ENCODE data around the gene SNX20. TPM values are rescaled to one million over a fixed set of nuclear protein-coding genes. Genes with fewer than 3 reads are reported as not detected.

SNX20 gene
- total RNA-seq, 1 donor from 2014 or later: 2.6 TPM

DNA sequence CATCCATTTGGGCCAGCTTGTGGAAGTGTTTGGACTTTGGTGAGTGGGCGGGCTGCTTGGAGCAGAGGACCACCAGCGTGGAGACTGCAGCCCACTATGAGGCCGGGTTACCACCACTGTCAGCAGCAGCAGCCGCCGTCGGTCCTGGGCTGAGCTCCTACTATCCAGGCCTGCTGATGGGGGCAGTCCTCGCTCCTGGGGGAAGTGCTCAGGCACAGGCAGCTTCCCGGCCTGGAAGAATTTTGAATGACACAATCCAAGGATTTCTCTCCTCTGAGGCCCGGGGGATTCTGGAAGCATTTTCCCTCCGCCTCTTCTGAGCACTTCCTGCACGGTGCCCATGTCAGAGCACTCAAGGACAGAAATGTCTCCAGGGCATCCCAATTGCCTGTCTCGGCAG, 7.0 kb upstream of the SNX20 start:
- intact Hi-C loops (cut with DNase I): loop anchor here (10.0 kb wide), 1 partner anchor 1713 kb away; no protein-coding TSS in a partner anchor
- no peak for ATAC-seq
- DNase-seq (ENCODE audit: low spot score): no peak

DNA sequence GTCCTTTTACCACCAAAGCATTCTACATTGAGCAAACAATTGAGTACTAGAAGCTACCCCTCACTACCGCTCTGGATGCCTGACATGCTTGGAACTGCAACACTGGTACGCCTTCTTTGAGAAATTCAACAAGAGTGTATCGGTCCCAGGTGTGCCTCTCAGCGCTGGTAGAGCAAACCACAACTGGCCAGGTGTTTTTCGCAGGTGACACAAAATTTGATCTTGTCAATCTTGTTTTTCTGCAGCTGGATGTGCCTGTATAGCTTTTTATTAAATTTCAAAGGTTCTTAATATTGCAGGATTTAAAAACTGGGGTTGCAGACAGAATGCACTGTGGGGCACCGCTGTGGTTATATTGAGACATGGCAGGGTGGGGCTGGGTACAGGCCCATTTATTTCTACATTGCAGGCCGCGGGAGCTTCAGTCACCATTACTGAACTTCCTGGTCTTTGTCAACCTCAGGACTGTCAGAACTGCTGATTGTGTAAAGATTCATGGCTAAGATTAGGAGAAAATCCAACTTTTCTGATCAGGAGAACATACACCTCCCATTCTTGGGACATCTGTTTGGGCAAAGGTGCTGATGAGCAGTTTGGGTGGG, 4.5 kb upstream of the SNX20 start:
- intact Hi-C loops (cut with DNase I): loop anchor here (10.0 kb wide), 1 partner anchor 1711 kb away; no protein-coding TSS in a partner anchor
- no peak for ATAC-seq
- no peak for DNase-seq (ENCODE audit: low spot score)

DNA sequence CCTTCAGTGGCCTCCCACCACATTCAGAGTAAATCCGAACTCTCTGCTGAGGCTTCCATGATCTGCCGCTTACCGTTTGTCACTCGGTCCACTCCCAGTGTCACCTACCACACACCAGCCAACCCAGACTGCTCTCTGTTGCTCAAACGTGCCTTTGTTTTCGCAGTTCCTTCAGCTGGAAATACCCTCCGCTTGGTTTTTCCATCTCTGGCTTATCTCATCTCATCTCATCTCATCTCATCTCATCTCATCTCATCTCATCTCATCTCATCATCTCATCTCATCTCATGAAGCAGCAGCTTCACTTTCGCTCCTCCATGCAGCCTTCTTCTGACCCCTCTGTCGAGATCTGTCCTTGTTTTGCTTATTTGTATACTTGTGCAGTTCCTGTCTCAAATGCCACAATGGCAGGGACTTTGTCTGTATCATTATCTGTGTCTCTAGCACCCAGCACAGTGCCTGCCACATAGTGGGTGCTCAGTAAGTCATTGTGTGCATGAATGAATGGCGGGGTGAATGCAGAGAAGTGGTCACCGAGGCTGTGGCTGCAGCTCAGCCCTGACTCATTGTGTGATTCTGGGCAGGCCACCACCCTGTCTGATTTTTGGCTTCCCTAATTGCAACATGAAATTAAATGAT, 3.8 kb upstream of the SNX20 start:
- ATAC-seq: no peak
- DNase-seq (ENCODE audit: low spot score): no peak
- intact Hi-C loops (cut with DNase I): loop anchor here (10.0 kb wide), 1 partner anchor 1710 kb away; no protein-coding TSS in a partner anchor

DNA sequence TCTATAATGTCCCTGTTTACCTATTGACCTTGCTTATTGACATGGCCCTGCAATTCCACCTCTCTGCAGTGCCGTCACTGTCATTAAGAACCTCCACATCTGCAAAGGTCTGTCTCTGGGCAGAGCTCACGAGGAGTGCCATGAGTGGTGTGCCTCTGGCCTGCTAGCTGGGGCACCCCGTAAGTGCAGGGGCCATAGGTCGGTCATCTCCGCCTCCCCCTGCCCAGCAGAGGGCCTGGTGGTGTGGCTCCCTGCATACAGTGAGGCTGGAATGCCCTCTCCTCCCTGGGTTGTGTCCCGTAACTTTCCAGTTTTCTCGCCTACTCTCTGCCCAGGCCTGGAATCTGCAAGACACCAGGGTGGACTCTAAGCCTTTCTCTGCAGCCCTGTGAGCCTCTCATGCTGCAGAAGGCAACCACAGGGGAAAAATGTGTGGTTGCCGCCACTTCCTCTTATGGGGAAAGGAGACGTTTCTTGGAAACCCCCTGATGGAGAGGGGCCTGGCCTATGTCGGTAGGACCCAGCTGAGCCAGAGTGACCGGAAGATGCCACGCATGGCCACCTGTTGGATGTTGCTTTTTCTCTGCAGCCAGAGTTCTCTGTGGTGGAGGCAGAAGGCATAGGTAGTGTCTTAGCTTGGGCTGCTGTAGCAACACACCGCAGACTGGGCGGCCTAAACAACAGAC, 2.7 kb upstream of the SNX20 start:
- no peak for DNase-seq (ENCODE audit: low spot score)
- intact Hi-C loops (cut with DNase I): loop anchor here (10.0 kb wide), 1 partner anchor 1709 kb away; no protein-coding TSS in a partner anchor
- peak; percentile 68 for ATAC-seq

DNA sequence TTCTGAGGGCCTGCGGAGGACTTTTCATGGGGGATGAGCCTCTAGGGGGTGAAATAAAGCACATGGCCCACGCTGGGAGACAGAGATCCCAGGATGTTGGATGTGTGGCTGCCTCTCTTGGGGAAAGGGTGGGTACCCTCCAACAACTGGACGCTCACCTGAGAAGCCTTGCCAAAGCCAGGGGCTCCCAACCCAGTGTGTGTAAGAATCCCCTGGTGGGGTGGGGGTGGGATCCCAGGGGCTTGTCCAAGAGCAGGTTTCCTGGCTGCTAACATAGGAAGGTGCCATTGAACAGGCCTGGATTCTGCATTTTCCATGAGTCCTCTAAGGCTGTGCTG, 587 bp downstream of the SNX20 start:
- DNase-seq (ENCODE audit: low spot score): no peak
- intact Hi-C loops (cut with DNase I): loop anchor here (10.0 kb wide), 1 partner anchor 1706 kb away; no protein-coding TSS in a partner anchor

DNA sequence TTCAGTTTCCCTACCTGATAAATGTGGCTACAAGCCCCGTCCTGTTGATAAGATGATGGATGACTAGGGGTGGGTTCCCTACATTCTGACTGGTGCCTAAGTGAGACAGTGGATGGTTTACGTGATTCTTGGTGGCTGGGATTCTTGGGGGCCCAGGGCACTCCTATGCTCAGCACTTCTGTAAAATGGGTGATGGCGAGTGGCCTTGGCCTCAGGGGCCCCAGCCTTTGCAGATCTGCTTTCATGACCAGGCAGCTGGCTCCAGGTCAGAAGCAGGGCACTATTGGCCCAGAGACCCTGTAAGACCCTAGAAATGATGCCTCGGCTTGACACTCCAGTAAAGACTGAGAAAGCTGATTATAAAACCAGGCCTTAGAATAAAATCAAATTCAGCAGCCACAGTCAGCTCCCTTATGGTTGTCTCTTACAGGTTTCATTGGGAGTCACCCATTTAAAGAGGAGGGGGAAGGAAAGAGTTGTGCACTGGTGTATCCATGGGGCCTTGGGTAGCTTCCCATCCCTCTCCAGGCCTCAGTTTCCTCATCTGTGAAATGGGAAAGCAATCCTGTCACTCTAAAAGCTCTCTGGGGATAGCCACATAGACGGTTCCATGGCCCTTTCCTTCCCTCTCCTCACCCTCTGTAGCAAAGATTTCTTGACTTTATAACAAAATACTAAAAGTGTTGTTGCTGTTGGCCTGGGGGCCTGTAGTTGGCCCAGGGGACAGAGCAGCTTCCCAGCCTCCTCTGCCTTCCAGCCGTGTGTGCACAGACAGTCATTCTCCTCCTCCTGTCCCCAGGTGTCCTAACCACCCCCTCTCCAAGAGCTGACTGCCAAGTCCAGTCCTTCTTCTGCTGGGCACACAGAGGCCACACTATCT, 1.2 kb downstream of the SNX20 start:
- ATAC-seq (no peak), DNase-seq (ENCODE audit: low spot score) (no peak)
- intact Hi-C loops (cut with DNase I): loop anchor here (10.0 kb wide), 1 partner anchor 1705 kb away; no protein-coding TSS in a partner anchor

More for the DNA sequence above, 587 bp downstream of the SNX20 start:
- ATAC-seq: no peak

DNA sequence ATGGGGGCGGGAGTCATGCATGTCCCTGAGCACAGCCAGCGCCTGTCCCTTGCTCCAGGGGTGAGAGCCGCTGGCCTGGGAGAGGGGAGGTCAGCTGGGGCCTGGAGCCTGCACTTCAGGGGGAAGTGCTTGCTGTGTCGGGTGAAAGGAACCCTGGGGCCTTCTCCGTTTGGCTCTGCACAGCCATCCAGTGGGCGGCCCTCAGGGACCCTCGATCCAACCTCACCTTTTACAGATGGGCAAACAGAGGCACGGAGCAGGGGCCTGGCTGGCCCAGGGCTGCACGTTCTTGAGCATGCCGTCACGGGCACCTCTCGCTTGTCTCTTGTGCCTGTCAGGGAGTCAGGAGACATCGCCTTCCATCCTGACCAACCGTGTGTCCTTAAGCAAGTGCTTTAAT, 1.8 kb downstream of the SNX20 start:
- no peak for DNase-seq (ENCODE audit: low spot score)
- intact Hi-C loops (cut with DNase I): no loop called here
- ATAC-seq: no peak

DNA sequence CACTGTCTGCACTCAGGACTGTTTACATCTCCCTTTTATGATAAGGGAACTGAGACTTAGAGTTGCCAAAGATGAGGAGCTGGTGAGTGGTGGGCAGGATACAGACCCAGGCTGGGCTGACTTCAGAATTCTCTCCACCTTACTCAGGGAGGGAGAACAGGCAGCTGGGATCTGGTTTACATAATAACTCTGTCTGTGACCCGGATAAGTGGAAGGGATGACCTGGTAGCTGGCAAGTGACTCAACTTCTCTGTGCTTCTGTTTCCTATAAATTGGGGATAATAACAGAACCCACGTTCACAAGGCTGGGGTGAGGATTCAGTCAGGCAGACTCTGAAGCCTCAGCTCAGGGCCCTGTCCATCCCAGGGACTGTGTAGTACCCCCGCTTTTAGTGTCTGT, 2.6 kb downstream of the SNX20 start:
- intact Hi-C loops (cut with DNase I): no loop called here
- DNase-seq (ENCODE audit: low spot score) (no peak), ATAC-seq (no peak)

DNA sequence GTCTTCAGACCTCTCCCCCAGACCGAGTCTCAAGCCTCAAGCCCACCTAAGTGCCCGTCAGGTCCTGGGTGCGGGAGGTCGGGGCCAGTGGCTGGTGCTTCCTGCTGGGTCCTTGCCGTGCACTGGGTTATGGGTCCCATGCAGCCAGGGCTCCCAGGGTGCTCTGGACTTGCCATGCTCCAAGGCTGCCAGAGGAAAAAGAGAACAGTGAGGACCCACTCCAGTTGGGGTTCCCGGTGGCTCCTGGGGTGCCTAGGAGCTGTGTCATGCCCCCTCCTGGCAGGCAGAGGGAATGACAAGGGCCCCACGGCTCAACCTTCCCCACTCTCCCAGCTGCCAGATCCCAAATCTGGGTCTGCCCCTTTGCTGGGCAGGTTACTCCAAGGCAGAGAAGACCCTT, 3.8 kb downstream of the SNX20 start:
- ATAC-seq (no peak), DNase-seq (ENCODE audit: low spot score) (no peak)
- intact Hi-C loops (cut with DNase I): no loop called here

DNA sequence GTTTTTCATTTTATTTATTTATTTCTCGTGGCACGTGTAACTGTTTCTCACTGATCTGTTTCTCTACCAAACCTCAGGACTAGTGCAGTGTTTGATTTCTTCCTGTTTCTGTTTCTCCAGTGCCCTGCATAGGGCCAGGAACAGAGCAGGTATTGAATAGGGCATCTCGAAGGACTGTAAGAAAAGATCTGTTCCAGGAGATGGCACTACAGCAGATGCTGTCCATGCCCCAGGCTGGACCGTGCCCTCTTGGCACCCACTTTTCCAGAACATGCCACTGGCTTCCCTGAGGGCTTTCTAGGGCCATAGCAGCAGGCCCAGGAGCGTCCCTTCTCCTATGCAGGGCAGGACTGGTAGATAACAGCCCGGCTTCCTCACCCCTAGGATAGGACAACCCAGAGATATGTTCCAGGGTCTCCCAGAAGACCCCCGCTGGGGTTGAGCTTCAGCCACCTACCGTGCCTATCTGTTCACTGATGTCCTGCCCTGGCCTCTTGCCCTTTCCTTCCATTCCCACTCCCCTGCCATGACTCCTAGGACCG, 4.4 kb downstream of the SNX20 start:
- no peak for ATAC-seq
- intact Hi-C loops (cut with DNase I): no loop called here
- no peak for DNase-seq (ENCODE audit: low spot score)

DNA sequence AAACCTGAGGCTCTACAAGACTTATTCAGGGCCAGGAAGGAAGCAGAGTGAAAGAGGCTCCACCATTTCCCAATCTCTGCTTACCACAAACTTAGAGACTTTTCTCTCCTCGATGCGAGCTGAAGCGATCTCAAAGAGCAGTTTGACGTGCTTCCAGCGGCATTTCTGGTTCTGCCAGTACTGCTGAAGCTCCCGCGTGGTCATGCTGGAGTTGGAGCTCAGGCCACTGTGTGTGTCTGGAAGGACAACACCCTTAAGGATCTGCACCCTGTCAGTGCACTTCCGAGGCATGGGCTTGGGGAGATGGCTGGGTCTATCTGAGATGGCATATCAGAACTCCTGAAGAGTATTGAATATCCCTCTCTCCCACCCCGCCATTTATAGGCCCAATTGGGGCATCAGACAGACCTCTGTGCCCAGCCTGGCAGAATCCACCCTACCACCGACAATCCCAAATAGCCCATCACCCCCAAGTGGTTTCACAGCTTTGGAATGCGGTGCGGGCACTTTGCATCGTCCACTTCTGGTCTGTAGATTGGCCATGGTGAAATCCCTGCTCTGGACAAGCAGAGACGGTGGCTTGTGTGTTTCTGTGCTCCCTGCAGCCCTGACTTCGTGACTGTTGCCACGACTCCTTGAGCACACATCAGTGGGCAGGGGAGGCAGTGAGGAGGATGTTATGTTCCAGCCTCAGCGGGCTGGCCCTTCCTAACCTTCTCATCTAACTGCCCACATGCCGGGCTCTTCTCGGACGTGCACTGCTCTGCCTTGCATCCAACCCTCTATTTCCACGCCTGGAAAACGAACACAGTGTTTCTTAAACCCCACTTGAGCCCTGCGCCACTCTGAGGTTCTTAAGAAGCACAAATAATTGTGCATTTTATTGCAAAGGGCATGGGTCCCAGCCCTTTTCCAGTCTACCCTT, 5.2 kb downstream of the SNX20 start:
- no peak for ATAC-seq
- no peak for DNase-seq (ENCODE audit: low spot score)
- intact Hi-C loops (cut with DNase I): no loop called here

DNA sequence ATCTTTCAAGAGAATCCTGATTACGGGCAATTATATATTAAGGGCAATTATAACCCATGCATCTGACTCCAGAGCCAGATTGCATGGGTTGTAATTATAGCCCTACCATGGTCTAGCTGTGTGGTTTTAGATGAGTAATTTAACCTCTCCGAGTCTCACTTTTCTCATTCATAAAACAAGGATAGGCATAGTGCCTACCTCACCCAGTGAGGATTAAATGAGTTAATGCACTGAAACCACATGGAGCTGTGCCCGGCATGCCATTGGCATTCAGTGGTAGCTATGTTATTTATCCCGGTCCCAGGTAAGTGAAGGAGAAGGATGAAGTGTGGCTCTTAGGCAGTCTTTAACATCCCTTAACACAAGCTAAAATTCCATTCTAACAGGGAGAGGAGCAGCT, 6.3 kb downstream of the SNX20 start:
- intact Hi-C loops (cut with DNase I): no loop called here
- ATAC-seq (no peak), DNase-seq (ENCODE audit: low spot score) (no peak)

DNA sequence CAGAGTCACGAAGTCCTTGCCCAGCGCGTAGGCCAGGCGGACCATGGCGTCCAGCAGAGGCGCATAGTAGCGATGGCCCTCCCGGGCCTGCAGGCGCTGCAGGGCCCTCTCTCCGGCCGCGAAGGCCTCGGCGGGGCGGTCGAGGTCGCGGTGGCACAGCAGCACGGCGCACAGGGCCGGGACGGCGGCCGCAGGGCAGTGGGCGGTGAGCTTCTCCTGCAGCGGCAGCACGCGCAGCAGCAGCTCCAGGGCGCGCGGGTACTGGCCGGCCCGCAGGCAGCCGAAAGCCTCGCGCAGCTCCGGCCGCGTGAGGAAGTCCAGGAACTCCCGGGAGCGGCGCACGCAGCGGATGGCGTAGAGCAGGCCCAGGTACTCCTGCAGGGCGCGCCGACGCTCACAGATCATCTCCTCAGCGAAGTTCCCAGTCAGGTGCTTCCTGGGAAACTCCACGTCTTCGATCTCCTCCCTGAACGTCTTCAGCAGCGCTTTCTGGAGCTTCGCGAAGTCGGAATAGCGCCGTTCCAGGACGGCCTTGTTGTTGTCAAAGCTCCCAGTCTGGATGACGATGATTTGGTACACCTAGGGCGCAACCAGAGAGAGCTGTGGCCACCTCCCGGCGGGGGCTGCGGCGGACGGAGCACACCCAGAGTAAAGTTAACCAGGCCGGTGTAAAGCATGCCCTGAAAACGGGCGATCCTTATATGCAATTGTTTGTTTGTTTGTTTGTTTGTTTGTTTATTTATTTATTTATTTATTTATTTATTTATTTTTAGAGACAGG, 7.4 kb downstream of the SNX20 start:
- intact Hi-C loops (cut with DNase I): no loop called here
- ATAC-seq (no peak), DNase-seq (ENCODE audit: low spot score) (no peak)

DNA sequence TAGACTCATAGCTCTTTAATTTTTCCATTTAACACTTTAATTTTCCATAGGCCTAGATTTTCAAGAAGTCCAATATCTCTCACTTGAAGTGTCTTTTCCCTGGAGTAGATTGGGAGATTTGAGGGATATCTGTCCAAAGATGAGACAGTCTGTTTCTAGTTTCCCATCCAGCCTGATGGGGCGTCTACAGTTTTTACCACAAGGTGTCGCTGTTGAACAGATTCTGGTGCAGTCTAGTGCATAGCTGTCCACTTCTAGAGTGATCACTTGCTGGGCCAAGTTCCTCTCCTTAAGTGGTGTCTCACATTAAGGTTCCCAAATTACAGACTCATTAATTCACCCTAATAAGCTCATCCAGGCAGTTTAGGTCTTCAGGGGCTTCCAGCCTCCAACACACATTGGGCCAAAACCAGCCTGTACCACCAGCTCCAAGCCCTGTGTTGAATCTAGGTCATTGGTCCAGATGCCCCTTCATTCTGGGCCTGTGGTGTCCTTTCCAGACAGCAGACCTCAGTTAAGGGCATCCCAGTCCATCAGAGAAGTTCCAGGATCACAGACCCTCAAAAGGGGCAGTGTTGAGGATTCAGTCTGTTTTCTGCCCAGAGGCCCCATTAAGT, 9.4 kb downstream of the SNX20 start:
- intact Hi-C loops (cut with DNase I): no loop called here
- no peak for DNase-seq (ENCODE audit: low spot score)
- no peak for ATAC-seq

DNA sequence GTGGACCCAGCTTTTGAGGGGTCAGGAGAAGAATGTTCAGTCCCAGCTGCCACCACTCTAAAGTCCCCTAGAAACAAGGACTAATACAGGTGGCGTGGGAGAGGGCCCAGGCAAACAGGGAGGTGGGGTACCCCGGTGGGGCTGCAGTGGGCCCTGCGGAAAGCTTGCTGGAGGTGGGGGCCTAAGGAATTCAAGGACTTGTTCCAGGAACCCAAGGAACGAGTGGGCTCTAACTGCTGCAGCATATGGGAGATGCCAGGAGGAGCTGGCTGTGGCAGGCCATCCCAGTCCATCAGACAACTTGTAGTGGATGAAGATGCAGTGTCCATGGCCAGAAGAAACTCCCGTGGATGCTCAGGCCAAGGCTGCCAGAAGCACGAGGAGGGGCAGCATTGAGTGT, 10.6 kb downstream of the SNX20 start:
- ATAC-seq: no peak
- no peak for DNase-seq (ENCODE audit: low spot score)
- intact Hi-C loops (cut with DNase I): loop anchor here (1.0 kb wide), 1 partner anchor 21 kb away; no protein-coding TSS in a partner anchor

DNA sequence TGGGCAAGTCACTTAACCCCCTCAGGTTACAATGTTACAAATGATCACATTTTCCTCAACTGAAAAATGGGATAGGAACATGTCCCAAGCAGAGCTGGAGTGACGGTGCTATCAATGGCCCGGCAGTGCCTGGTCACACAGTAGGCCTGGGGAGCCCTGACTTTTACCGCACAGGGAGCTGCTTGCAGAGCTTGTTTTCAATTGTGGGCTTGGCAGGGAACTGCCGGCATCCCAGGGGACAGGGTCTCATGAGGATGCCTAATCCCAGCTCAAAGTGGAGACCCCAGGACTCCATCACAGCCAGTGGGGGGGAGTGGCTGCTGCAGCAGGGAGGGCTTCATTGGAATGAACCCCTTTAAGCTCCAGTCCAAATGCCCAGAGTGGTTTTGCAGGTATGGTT, 11.4 kb downstream of the SNX20 start:
- intact Hi-C loops (cut with DNase I): loop anchor here (1.0 to 10.0 kb wide), 2 partner anchors 22 to 645 kb away; partner anchors contain the start of gene CNEP1R1
- ATAC-seq: no peak
- no peak for DNase-seq (ENCODE audit: low spot score)
